ENCODE results near the gene TMEM165.

DNA sequence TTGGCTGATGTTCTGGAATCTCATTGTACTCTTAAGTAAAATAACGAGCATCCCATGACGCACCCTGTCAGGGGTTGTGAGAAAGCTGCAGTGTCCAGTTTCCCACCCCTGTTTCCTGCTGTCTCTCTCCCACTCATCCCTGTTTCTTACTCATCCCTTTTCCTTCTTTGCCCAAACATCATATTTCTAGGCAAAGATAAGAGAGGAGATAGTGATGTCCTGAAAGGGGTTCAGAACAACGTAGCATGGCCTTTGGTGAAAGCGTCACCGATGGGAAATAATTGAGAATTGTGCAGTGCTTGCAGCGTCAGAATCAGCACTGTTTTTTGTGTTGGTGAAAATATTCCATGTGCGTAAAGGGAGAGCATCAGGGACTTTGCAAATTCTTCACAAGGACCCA is 23.5 kb upstream of the TMEM165 start:
- TF ChIP-seq, protein P1, sequence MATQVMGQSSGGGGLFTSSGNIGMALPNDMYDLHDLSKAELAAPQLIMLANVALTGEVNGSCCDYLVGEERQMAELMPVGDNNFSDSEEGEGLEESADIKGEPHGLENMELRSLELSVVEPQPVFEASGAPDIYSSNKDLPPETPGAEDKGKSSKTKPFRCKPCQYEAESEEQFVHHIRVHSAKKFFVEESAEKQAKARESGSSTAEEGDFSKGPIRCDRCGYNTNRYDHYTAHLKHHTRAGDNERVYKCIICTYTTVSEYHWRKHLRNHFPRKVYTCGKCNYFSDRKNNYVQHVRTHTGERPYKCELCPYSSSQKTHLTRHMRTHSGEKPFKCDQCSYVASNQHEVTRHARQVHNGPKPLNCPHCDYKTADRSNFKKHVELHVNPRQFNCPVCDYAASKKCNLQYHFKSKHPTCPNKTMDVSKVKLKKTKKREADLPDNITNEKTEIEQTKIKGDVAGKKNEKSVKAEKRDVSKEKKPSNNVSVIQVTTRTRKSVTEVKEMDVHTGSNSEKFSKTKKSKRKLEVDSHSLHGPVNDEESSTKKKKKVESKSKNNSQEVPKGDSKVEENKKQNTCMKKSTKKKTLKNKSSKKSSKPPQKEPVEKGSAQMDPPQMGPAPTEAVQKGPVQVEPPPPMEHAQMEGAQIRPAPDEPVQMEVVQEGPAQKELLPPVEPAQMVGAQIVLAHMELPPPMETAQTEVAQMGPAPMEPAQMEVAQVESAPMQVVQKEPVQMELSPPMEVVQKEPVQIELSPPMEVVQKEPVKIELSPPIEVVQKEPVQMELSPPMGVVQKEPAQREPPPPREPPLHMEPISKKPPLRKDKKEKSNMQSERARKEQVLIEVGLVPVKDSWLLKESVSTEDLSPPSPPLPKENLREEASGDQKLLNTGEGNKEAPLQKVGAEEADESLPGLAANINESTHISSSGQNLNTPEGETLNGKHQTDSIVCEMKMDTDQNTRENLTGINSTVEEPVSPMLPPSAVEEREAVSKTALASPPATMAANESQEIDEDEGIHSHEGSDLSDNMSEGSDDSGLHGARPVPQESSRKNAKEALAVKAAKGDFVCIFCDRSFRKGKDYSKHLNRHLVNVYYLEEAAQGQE (IDR thresholded peaks at IDR 0.05; ENCODE audit: insufficient read depth in 1 of 2, low read depth in 2 of 2, low read length in 2 of 2) = no peak
- TF ChIP-seq POLR2AphosphoS5 (IDR thresholded peaks at IDR 0.05; ENCODE audit: low read depth, low read length) (no peak), SIN3A (IDR thresholded peaks at IDR 0.05; ENCODE audit: borderline replicate concordance, insufficient read depth, low read length) (no peak), FOXP2 (optimal IDR thresholded peaks at IDR 0.05; ENCODE audit: borderline replicate concordance, extremely low read depth, extremely low read length, insufficient read depth) (no peak)

Data from PFSK-1 (cell line).